Measurements from ENCODE around the gene LBX2.

The LBX2 gene

GRCh38 chr2:74538881-74539339 lies 39.5 kb upstream of the LBX2 start:
- DNase-seq (ENCODE audit: low read depth) = peak; percentile 47
- no peak for TF ChIP-seq MAX (IDR thresholded peaks at IDR 0.05; ENCODE audit: low read depth, low read length)
- no peak for TF ChIP-seq CTCF (IDR thresholded peaks at IDR 0.05; ENCODE audit: low read depth, low read length)
- no peak for TF ChIP-seq MYC (IDR thresholded peaks at IDR 0.05; ENCODE audit: low read depth, low read length)
- TF ChIP-seq POLR2A (IDR thresholded peaks at IDR 0.05; ENCODE audit: extremely low read depth, insufficient read length) = no peak
- H3K4me3 ChIP-seq (ENCODE audit: low read depth, low read length) = no peak overlapping the region

GRCh38 chr2:74537140-74537539 lies 37.7 kb upstream of the LBX2 start:
- no peak for DNase-seq (ENCODE audit: low read depth)
- no peak overlapping the region for H3K4me3 ChIP-seq (ENCODE audit: low read depth, low read length)
- no peak for TF ChIP-seq MAX (IDR thresholded peaks at IDR 0.05; ENCODE audit: low read depth, low read length)
- TF ChIP-seq MYC (IDR thresholded peaks at IDR 0.05; ENCODE audit: low read depth, low read length) = no peak
- no peak for TF ChIP-seq POLR2A (IDR thresholded peaks at IDR 0.05; ENCODE audit: extremely low read depth, insufficient read length)
- TF ChIP-seq CTCF (IDR thresholded peaks at IDR 0.05; ENCODE audit: low read depth, low read length) = no peak

- no peak overlapping the region for H3K4me3 ChIP-seq (ENCODE audit: low read depth, low read length)
- TF ChIP-seq CTCF (IDR thresholded peaks at IDR 0.05; ENCODE audit: low read depth, low read length) (no peak), MYC (IDR thresholded peaks at IDR 0.05; ENCODE audit: low read depth, low read length) (no peak), MAX (IDR thresholded peaks at IDR 0.05; ENCODE audit: low read depth, low read length) (no peak), POLR2A (IDR thresholded peaks at IDR 0.05; ENCODE audit: extremely low read depth, insufficient read length) (no peak)
- DNase-seq (ENCODE audit: low read depth) = no peak
Measured at GRCh38 chr2:74536166-74536950, 37.0 kb upstream of the LBX2 start.

- TF ChIP-seq POLR2A (IDR thresholded peaks at IDR 0.05; ENCODE audit: extremely low read depth, insufficient read length) (no peak), CTCF (IDR thresholded peaks at IDR 0.05; ENCODE audit: low read depth, low read length) (no peak), MAX (IDR thresholded peaks at IDR 0.05; ENCODE audit: low read depth, low read length) (no peak), MYC (IDR thresholded peaks at IDR 0.05; ENCODE audit: low read depth, low read length) (no peak)
- DNase-seq (ENCODE audit: low read depth) = no peak
- no peak overlapping the region for H3K4me3 ChIP-seq (ENCODE audit: low read depth, low read length)
Measured at GRCh38 chr2:74535440-74535965, 36.1 kb upstream of the LBX2 start.

- no peak for TF ChIP-seq CTCF (IDR thresholded peaks at IDR 0.05; ENCODE audit: low read depth, low read length)
- no peak for TF ChIP-seq MYC (IDR thresholded peaks at IDR 0.05; ENCODE audit: low read depth, low read length)
- no peak for TF ChIP-seq POLR2A (IDR thresholded peaks at IDR 0.05; ENCODE audit: extremely low read depth, insufficient read length)
- TF ChIP-seq MAX (IDR thresholded peaks at IDR 0.05; ENCODE audit: low read depth, low read length) = no peak
- DNase-seq (ENCODE audit: low read depth) = no peak
- H3K4me3 ChIP-seq (ENCODE audit: low read depth, low read length) = no peak overlapping the region
Measured at GRCh38 chr2:74534411-74534810, 35.0 kb upstream of the LBX2 start.
